Measurements from ENCODE around the gene SUSD1.

SUSD1 gene

DNA sequence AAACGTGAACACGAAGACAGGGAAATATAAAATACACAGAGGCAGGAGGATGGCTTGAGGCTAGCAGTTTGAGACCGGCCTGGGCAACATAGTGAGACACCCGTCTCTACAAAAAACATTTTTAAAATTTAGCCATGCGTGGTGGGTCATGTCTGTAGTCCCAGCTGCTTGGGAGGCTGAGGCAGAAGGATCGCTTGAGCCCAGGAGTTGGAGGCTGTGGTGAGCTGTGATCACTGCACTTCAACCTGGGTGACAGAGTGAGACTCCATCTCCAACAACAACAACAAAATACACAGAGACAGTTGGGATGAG is 55.1 kb downstream of the SUSD1 start:
- DNase-seq (no peak), ATAC-seq (ENCODE audit: insufficient read depth, low read depth) (no peak)
- no peak overlapping the region for H3K4me2 ChIP-seq (ENCODE audit: insufficient read depth, low read length)
- no peak overlapping the region for H3K4me3 ChIP-seq (ENCODE audit: low read depth in 1 of 2, low read length in 2 of 2)
- no peak overlapping the region for H3K27ac ChIP-seq (ENCODE audit: low read length)
- TF ChIP-seq EZH2 (IDR thresholded peaks at IDR 0.05; ENCODE audit: borderline replicate concordance, low read depth, low read length, severe bottlenecking), result no peak
- TF ChIP-seq, protein P1, sequence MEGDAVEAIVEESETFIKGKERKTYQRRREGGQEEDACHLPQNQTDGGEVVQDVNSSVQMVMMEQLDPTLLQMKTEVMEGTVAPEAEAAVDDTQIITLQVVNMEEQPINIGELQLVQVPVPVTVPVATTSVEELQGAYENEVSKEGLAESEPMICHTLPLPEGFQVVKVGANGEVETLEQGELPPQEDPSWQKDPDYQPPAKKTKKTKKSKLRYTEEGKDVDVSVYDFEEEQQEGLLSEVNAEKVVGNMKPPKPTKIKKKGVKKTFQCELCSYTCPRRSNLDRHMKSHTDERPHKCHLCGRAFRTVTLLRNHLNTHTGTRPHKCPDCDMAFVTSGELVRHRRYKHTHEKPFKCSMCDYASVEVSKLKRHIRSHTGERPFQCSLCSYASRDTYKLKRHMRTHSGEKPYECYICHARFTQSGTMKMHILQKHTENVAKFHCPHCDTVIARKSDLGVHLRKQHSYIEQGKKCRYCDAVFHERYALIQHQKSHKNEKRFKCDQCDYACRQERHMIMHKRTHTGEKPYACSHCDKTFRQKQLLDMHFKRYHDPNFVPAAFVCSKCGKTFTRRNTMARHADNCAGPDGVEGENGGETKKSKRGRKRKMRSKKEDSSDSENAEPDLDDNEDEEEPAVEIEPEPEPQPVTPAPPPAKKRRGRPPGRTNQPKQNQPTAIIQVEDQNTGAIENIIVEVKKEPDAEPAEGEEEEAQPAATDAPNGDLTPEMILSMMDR (IDR thresholded peaks at IDR 0.05; ENCODE audit: borderline replicate concordance, extremely low read depth, low read length, poor library complexity, severe bottlenecking), result no peak
- no peaks in the 10 kb centered on the region for H3K4me1 ChIP-seq (ENCODE audit: insufficient read depth, low read length)
- H3K9ac ChIP-seq (ENCODE audit: low read depth, low read length), result no peak overlapping the region
- no peaks in the 10 kb centered on the region for H4K20me1 ChIP-seq (ENCODE audit: insufficient read depth, low read length)
- no peaks in the 10 kb centered on the region for H3K79me2 ChIP-seq (ENCODE audit: insufficient read depth, low read length)
- no peaks in the 10 kb centered on the region for H3K27me3 ChIP-seq (ENCODE audit: insufficient read depth, low read length, poor library complexity)
- H3K9me3 ChIP-seq (ENCODE audit: insufficient read depth, low read length, severe bottlenecking), result no peaks in the 10 kb centered on the region
- no peaks in the 10 kb centered on the region for H3K36me3 ChIP-seq (ENCODE audit: insufficient read depth, low read length)
- no peak overlapping the region for H2AFZ ChIP-seq (ENCODE audit: low read depth, low read length)

DNA sequence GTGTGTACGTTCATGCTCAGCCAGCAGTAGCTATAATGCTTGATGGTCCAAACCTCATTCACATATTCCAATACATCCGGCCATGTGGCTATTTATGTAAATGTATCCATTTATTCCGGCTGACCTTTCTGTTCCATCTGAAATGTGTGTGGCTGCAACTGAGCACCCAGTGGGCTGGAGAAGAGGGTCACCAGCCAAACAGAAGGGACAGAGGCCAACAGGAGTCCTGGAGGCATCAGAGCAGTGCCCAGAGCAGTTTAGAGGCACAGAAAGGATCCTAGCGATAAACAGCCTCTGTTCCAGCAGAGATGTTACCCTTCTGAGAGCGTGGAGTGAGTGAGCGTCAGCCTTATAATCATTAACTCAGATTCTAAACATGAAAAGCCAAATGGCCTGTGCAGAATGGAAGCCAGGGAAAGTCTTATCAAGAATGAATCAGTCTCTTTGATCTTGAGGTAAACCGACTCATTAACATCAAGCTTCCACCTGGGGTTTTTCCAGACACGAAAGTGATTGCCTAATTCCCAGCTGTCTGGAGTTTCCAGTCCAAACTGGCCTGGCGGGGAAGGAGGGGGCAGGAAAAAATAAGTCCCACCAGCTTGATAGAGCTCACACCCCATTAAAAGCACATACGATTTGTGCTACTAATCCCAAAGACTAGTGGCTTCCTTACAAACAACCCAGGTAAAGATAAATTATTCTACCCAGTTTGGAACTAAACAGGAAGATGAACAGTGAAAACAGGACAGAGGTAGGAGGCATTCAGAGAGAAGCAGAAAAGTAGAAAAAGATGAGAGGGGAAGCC is 55.7 kb downstream of the SUSD1 start:
- TF ChIP-seq, protein P1 (IDR thresholded peaks at IDR 0.05; ENCODE audit: borderline replicate concordance, extremely low read depth, low read length, poor library complexity, severe bottlenecking), result no peak
- Histone ChIP-seq H3K79me2 (ENCODE audit: insufficient read depth, low read length) (no peaks in the 10 kb centered on the region), H3K27ac (ENCODE audit: low read length) (no peak overlapping the region), H3K9ac (ENCODE audit: low read depth, low read length) (no peak overlapping the region), H3K4me2 (ENCODE audit: insufficient read depth, low read length) (no peak overlapping the region), H3K4me1 (ENCODE audit: insufficient read depth, low read length) (no peaks in the 10 kb centered on the region), H4K20me1 (ENCODE audit: insufficient read depth, low read length) (no peaks in the 10 kb centered on the region), H3K27me3 (ENCODE audit: insufficient read depth, low read length, poor library complexity) (no peaks in the 10 kb centered on the region), H3K9me3 (ENCODE audit: insufficient read depth, low read length, severe bottlenecking) (no peaks in the 10 kb centered on the region), H3K4me3 (ENCODE audit: low read depth in 1 of 2, low read length in 2 of 2) (no peak overlapping the region), H3K36me3 (ENCODE audit: insufficient read depth, low read length) (no peaks in the 10 kb centered on the region), H2AFZ (ENCODE audit: low read depth, low read length) (no peak overlapping the region)
- no peak for DNase-seq
- no peak for ATAC-seq (ENCODE audit: insufficient read depth, low read depth)

DNA sequence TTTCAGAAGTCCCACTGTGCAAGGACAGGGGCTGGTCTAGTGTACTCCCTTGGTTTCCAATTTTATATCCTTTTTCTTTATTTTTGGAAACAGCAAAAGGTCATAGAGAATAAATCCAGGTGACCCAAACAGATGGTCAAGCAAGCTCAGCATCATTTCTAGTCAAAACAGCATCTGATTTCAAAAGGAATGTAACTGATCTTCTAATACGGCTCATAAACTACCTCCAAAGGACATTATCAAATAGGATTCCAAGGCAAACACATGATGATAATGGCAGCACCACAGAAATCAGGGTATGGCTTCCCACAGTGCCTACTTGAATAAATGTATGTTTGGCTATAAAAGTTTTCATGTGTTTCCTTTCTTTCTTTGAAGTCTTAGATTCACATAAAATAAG is 57.1 kb downstream of the SUSD1 start:
- H3K4me1 ChIP-seq (ENCODE audit: insufficient read depth, low read length), result no peaks in the 10 kb centered on the region
- H3K27me3 ChIP-seq (ENCODE audit: insufficient read depth, low read length, poor library complexity), result no peaks in the 10 kb centered on the region
- H3K4me3 ChIP-seq (ENCODE audit: low read depth in 1 of 2, low read length in 2 of 2), result no peak overlapping the region
- DNase-seq, result no peak
- H3K79me2 ChIP-seq (ENCODE audit: insufficient read depth, low read length), result no peaks in the 10 kb centered on the region
- H3K9me3 ChIP-seq (ENCODE audit: insufficient read depth, low read length, severe bottlenecking), result no peaks in the 10 kb centered on the region
- TF ChIP-seq, protein P1 (IDR thresholded peaks at IDR 0.05; ENCODE audit: borderline replicate concordance, extremely low read depth, low read length, poor library complexity, severe bottlenecking), result no peak
- no peak for TF ChIP-seq EZH2 (IDR thresholded peaks at IDR 0.05; ENCODE audit: borderline replicate concordance, low read depth, low read length, severe bottlenecking)
- ATAC-seq (ENCODE audit: insufficient read depth, low read depth), result no peak
- no peak overlapping the region for H3K27ac ChIP-seq (ENCODE audit: low read length)
- H3K9ac ChIP-seq (ENCODE audit: low read depth, low read length), result no peak overlapping the region
- H3K4me2 ChIP-seq (ENCODE audit: insufficient read depth, low read length), result no peak overlapping the region
- no peak overlapping the region for H2AFZ ChIP-seq (ENCODE audit: low read depth, low read length)
- H4K20me1 ChIP-seq (ENCODE audit: insufficient read depth, low read length), result no peaks in the 10 kb centered on the region
- no peaks in the 10 kb centered on the region for H3K36me3 ChIP-seq (ENCODE audit: insufficient read depth, low read length)

All from DND-41 (cell line).